Motor neuron (in vitro differentiated cells): ENCODE results near the gene CCSAP. TPM values are rescaled to one million over a fixed set of nuclear protein-coding genes. Genes with fewer than 3 reads are reported as not detected.

ENCODE experiments used
- ATAC-seq, 8 experiments: fragments of 200-7000 bp; cut with Tn5 transposase; replicated peaks in 6 of 8; 2 replicates each; pipeline ENCODE4 v1.8.0; 2021; ENCODE audit warnings: mild to moderate bottlenecking in 8 of 8, moderate library complexity in 8 of 8
- H3K27ac ChIP-seq, 2 donors: fragments of 250-450 bp; sonication (Bioruptor Pico); 2 replicates each; pipeline ENCODE4 v1.9.0; 2021; ENCODE audit warnings: antibody characterized with exemption in 2 of 2, mild to moderate bottlenecking in 2 of 2, moderate library complexity in 1 of 2
- H3K4me1 ChIP-seq, 2 donors: fragments of 250-450 bp; sonication (Bioruptor Pico); replicated peaks in 1 of 2; 2 replicates each; pipeline ENCODE4 v1.6.1; 2021; ENCODE audit warnings: antibody characterized with exemption in 2 of 2, mild to moderate bottlenecking in 2 of 2, moderate library complexity in 1 of 2
- H3K4me3 ChIP-seq, 5 donors: fragments of 250-450 bp; sonication (Bioruptor Pico); 2 replicates each; pipeline ENCODE4 v1.9.0; 2021; ENCODE audit warnings: antibody characterized with exemption in 5 of 5, mild to moderate bottlenecking in 5 of 5, moderate library complexity in 4 of 5
- WGBS, 10 experiments: fragments of 450-650 bp; shearing (Covaris generic); methylation state at CpG; one replicate each; pipeline ENCODE4 v1.0.0; 2022; 5-methylcytosine and 5-hydroxymethylcytosine counted together
- in situ Hi-C, 9 experiments: fragments of 400-800 bp; cut with MboI; loops; one replicate each; pipeline ENCODE4 v1.15.0; 2021; ENCODE audit warnings: low sequenced_read_pairs in 9 of 9, low pct_unique_long_range_greater_than_20kb in 2 of 9; ENCODE audit not compliant: unreplicated experiment in 9 of 9
- total RNA-seq, 8 experiments: library from RNA; unstranded; fragments of 300-600 nt; gene quantifications; 2 replicates each; pipeline versions ENCODE4 v1.2.3 to v1.2.4, GENCODE V29; 2022

The CCSAP gene, protein sequence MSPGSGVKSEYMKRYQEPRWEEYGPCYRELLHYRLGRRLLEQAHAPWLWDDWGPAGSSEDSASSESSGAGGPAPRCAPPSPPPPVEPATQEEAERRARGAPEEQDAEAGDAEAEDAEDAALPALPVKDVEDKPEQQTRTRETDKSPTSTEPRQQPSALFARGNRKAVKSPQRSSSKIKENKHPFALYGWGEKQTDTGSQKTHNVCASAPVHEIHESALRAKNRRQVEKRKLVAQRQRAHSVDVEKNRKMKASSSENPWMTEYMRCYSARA
- 10 to 100 TPM in 6 of 8 experiments, 1 to 10 TPM in 2; 1.5 to 29.5 (median 18.1) TPM for total RNA-seq

DNA sequence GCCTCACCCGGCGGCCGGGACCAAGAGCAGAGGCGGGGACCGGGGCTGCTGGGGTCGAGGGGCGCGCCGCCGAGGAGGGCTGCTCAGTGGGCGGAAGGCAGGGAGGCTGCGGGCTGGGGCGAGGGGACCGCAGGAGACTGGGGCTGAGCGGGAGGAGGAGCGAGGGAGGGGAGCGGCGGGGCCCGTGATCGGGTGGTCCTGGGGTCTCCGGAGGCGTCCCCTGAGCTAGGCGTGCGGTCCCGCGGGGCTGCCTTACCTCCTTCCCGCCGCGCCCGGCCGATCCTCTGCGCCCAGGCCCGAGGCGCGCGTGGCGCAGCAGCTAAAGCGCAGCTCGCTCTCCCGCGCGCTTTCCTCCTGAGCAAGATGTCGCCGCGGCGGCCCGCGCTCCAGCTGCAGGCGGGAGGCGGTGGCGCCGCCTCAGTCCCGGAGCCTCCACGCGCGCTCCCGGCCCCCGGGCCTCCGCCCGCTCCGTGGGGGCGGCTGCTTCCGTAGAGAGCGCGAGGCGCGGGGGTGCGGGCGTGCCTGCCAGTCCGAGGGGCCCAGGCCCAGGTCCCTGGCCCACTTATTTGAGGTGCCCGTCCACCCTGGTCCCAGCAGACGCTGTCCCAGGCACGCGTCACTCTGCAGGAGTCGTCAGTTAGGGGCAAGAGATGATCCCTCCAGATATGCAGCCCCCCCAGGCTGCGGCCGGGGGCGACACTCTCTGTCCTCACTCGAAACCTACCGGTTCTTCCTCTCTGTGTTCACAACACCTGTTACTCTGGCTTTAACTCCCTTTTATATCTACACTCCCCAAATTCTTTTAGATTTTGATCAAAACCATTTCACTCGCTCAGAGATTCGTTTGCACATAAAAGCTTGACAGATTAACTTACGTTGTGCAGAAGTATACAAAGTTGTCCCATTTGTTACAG, at the start of gene CCSAP:
Gene CCSAP, minus strand, starts transcription at position 392 of the 914 bp plus-strand sequence. CDS start 582 bp downstream, outside the sequence.
- in situ Hi-C loops = no loop called here

GRCh38 chr1:229390130-229390529, 47.3 kb upstream of the CCSAP start:
- 49 to 93% (median 83%) methylated on average over 1 to 7 of the region's 7 CpGs; no CpG with 5 or more reads in 1 of the 10 experiments for WGBS, 10 experiments
- in situ Hi-C loops = no loop called here
- no peak for ATAC-seq

More for the DNA sequence above, at the start of gene CCSAP:
- H3K4me1 ChIP-seq = peaks cover 9 to 15% of the 10 kb centered on the region in 2 donors
- peak within 1 kb of the TSS; percentile 79 to 90 for H3K27ac ChIP-seq
- 0 to 50% (median 2%) methylated on average over 2 to 15 of the region's 83 CpGs for WGBS, 10 experiments
- peak within 1 kb of the TSS; percentile 63 to 86 (median 81) for H3K4me3 ChIP-seq
- peak; percentile 48 to 85 (median 80) for ATAC-seq

DNA sequence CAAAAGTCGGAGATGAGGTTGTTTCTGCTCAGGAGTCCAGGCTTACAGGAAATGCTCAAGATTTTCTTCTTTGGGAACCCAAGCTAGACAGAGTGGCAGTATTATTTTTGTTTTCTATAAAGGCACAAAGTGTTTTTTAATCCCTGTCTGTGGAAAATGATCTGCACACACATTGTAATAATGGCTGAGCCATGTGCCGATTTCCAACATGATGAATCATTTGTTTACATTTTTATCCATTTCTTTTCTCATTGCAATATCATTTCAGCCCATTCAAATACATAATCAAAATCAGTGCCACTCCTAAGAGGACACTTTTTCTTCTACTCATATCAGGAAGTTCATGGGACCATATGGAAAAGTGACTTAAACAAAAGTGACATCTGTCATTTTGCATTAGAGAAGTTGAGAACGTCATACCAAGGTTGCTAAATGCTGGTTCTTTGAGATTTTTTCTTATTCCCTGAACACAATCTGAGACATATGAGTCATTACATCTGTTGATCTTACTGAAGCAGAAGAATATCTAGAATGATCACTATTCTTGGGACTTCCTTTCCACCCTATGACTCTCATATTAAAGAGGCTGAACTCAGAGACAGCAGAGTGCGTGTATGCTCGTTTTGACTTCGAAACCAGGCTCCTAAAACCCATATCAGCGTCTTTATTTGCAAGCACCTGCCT, 46.2 kb upstream of the CCSAP start:
- WGBS, 10 experiments = 0 to 100% (median 72%) methylated on average over 1 to 7 of the region's 7 CpGs; no CpG with 5 or more reads in 1 of the 10 experiments
- no peaks in the 10 kb centered on the region for H3K4me1 ChIP-seq
- in situ Hi-C loops = no loop called here
- no peak overlapping the region for H3K27ac ChIP-seq
- peak in 2 of 8 experiments; percentile 71 to 88 for ATAC-seq
- no peak overlapping the region for H3K4me3 ChIP-seq

More at GRCh38 chr1:229390130-229390529, 47.3 kb upstream of the CCSAP start:
- H3K4me3 ChIP-seq = no peak overlapping the region
- H3K27ac ChIP-seq = no peak overlapping the region
- H3K4me1 ChIP-seq = no peaks in the 10 kb centered on the region

GRCh38 chr1:229385853-229386456, 43.1 kb upstream of the CCSAP start:
- Histone ChIP-seq H3K27ac (no peak overlapping the region), H3K4me3 (no peak overlapping the region), H3K4me1 (peaks cover 0 to under 1% of the 10 kb centered on the region in 2 donors)
- in situ Hi-C loops = no loop called here
- WGBS, 10 experiments = 36 to 84% (median 76%) methylated on average over 1 to 8 of the region's 8 CpGs; no CpG with 5 or more reads in 2 of the 10 experiments
- ATAC-seq = no peak

DNA sequence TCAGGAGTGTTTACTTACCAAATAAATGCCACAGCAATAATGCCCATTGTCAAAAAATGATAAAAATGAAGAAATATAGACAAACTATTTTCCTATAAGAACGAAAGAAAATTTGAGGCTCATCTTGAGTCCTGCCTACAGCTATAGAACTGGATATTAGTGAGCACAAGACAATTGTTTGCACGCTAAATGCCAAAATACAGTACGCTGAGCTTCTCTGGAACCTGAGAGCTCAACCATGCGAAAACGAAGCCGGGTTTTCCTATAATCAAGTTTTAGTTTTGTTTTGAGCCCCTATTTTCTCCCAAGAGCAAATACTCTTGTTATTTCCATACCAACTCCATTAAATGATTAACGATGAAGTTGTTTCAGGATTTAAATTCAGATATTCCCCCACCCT, 42.0 kb upstream of the CCSAP start:
- Histone ChIP-seq H3K27ac (no peak overlapping the region), H3K4me1 (peaks cover 0 to 12% of the 10 kb centered on the region in 2 donors), H3K4me3 (no peak overlapping the region)
- WGBS, 10 experiments = 49 to 91% (median 86%) methylated on average over 3 to 7 of the region's 7 CpGs; no CpG with 5 or more reads in 2 of the 10 experiments
- in situ Hi-C loops = no loop called here
- no peak for ATAC-seq

DNA sequence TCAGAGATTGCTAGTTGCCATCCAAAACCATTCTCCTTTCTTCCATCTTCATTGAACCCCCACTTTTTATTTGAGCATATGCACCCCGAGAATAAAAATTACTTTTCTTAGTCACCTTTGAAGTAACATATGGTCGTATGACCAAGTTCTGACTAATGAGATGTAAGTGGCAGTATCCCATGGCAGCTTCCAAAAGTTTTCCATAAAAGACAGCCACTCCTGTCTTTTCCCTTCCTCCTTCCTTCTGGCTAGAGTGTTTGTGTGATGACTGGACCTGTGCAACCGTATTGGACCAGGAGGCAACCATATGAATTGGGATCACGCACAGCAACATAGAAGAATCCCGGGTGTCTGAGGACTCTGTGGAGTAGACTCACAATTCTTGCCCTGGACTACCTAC, 41.1 kb upstream of the CCSAP start:
- no peak for ATAC-seq
- Histone ChIP-seq H3K4me3 (no peak overlapping the region), H3K4me1 (peaks cover 0 to 17% of the 10 kb centered on the region in 2 donors), H3K27ac (no peak overlapping the region)
- WGBS, 10 experiments = 0 to 98% (median 75%) methylated on average over 1 to 5 of the region's 5 CpGs; no CpG with 5 or more reads in 1 of the 10 experiments
- in situ Hi-C loops = no loop called here

DNA sequence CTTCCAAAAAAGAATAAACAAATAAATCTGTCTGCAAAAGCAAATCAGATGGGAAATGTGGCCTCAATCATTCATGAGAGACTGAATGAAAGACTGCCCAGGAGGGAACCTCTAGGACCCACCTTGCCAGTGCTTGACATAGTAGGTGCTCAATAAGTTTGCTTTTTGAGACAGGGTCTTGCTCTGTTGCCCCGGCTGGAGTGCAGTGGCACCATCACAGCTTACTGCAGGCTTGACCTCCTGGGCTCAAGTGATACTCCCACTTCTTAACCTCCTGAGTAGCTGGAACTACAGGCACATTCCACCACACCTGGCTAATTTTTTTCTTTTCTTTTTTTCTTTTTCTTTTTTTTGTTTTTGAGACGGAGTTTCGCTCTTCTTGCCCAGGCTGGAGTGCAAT, 40.3 kb upstream of the CCSAP start:
- WGBS, 10 experiments = 75 to 100% (median 100%) methylated on average over 1 to 3 of the region's 3 CpGs; no CpG with 5 or more reads in 1 of the 10 experiments
- in situ Hi-C loops = no loop called here

DNA sequence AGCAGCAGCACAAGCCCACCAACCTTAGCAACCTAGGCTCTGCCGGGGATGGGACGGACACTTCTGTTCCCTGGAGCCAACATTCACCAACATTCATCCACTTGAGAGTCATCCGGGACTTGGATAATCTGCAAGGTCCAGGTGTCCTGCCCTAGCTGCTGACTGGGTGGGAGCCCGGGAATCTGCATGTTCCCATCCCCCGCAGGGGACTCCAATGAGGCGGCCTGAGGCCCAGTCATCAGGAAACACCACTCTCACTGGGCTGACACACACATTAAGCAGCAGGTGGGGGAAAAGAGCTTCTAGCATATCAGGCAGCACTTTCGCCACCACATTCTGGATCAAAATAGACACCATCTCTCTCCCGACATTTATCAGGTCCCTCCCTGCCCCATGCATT, 38.4 kb upstream of the CCSAP start:
- H3K27ac ChIP-seq = no peak overlapping the region
- WGBS, 10 experiments = 50 to 86% (median 63%) methylated on average over 1 to 4 of the region's 8 CpGs; no CpG with 5 or more reads in 3 of the 10 experiments
- no peak overlapping the region for H3K4me3 ChIP-seq
- in situ Hi-C loops = no loop called here
- peaks cover 0 to 17% of the 10 kb centered on the region in 2 donors for H3K4me1 ChIP-seq
- no peak for ATAC-seq

More for the DNA sequence above, 40.3 kb upstream of the CCSAP start:
- Histone ChIP-seq H3K4me1 (peaks cover 0 to 17% of the 10 kb centered on the region in 2 donors), H3K27ac (no peak overlapping the region), H3K4me3 (no peak overlapping the region)
- no peak for ATAC-seq

- ATAC-seq = peak in 3 of 8 experiments; percentile 37 to 56 (median 49)
- peaks cover 0 to 17% of the 10 kb centered on the region in 2 donors for H3K4me1 ChIP-seq
- H3K4me3 ChIP-seq = no peak overlapping the region
- H3K27ac ChIP-seq = no peak overlapping the region
- in situ Hi-C loops = no loop called here
- 20 to 70% (median 62%) methylated on average over 3 to 11 of the region's 14 CpGs; no CpG with 5 or more reads in 5 of the 10 experiments for WGBS, 10 experiments
Measured at GRCh38 chr1:229380536-229381160, 37.8 kb upstream of the CCSAP start.

DNA sequence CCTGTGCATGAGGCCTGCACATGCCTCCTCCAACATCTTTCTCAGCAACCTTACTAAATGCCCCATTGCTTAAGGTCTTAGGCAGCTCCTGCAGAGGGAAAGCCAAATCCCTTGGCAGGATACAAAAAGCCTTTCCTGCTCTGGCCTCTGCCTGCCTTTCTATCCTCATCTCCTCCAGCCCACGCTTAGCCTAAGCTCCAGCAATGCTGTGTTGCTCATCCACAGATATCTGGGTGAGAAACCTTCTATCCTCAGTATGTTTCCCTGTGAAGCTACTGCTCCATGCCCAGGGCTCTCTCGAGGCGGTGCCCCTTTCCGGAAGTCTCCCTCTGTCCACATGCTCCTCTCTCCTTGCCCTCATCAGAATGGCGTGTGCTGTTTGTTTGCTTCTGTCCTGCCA, 37.0 kb upstream of the CCSAP start:
- Histone ChIP-seq H3K4me3 (no peak overlapping the region), H3K27ac (no peak overlapping the region), H3K4me1 (peaks cover 0 to 17% of the 10 kb centered on the region in 2 donors)
- 33 to 100% (median 75%) methylated on average over 1 to 5 of the region's 5 CpGs; no CpG with 5 or more reads in 2 of the 10 experiments for WGBS, 10 experiments
- in situ Hi-C loops = no loop called here
- ATAC-seq = peak in 1 of 8 experiments; percentile 14

DNA sequence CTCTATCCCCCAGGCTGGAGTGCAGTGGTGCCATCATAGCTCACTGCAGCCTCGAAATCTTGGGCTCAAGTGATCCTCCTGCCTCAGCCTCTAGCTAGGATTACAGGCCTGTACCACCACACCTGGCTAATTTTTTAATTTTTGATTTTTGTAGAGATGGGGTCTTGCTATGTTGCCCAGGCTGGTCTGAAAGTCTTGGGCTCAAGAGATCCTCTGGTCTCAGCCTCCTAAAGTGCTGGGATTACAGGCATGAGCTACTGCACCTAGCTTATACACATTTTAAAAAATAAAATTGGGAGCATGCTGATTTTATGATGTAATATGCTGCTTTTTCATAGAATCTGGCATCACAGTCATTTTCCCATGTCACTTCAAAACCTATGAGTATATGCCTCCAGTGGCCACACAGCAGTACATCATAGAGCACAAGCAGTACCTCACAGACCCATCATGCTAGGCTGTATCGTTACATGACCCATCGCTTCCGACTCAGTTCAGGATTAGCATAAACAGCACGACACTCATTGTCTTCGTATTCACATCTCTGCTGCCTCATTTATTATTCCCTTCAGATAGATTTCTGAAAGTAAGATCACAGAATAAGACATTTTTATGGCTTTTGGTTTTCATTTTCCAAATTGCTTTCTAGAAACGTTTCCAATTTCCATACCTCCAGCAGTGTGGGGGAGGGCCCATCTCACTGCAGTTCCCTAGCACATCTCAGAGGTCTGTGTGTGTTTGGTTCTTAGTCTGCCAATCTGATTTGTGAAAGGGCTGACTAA, 35.9 kb upstream of the CCSAP start:
- Histone ChIP-seq H3K27ac (no peak overlapping the region), H3K4me3 (no peak overlapping the region), H3K4me1 (peaks cover 0 to 17% of the 10 kb centered on the region in 2 donors)
- 0 to 80% (median 36%) methylated on average over 1 to 7 of the region's 7 CpGs for WGBS, 10 experiments
- ATAC-seq = peak in 7 of 8 experiments; percentile 27 to 89 (median 67)
- in situ Hi-C loops = no loop called here
